ENCODE results near the gene TBX21.
"Not testable (repeated sequence)": the region's sequence is repeated elsewhere in the genome, so short reads cannot be mapped to it uniquely, and the experiment has no call there.

The TBX21 gene

GRCh38 chr17:47729476-47729875, 3.6 kb upstream of the TBX21 start:
- in situ Hi-C loops (cut with HindIII; ENCODE audit: low sequenced_read_pairs), result no loop called here

GRCh38 chr17:47730681-47731080, 2.4 kb upstream of the TBX21 start:
- in situ Hi-C loops (cut with HindIII; ENCODE audit: low sequenced_read_pairs), result no loop called here

GRCh38 chr17:47731396-47731795, 1.6 kb upstream of the TBX21 start:
- in situ Hi-C loops (cut with HindIII; ENCODE audit: low sequenced_read_pairs), result no loop called here

- in situ Hi-C loops (cut with HindIII; ENCODE audit: low sequenced_read_pairs), result no loop called here
Measured at GRCh38 chr17:47732399-47733046, 513 bp upstream of the TBX21 start.

- in situ Hi-C loops (cut with HindIII; ENCODE audit: low sequenced_read_pairs), result no loop called here
Measured at GRCh38 chr17:47733674-47734410, 806 bp downstream of the TBX21 start.

- in situ Hi-C loops (cut with HindIII; ENCODE audit: low sequenced_read_pairs), result no loop called here
Measured at GRCh38 chr17:47735139-47735464, 2.1 kb downstream of the TBX21 start.

GRCh38 chr17:47735536-47736011, 2.5 kb downstream of the TBX21 start:
- in situ Hi-C loops (cut with HindIII; ENCODE audit: low sequenced_read_pairs), result no loop called here

GRCh38 chr17:47736501-47737495, 3.8 kb downstream of the TBX21 start:
- in situ Hi-C loops (cut with HindIII; ENCODE audit: low sequenced_read_pairs), result no loop called here

- in situ Hi-C loops (cut with HindIII; ENCODE audit: low sequenced_read_pairs), result no loop called here
Measured at GRCh38 chr17:47738178-47738577, 5.1 kb downstream of the TBX21 start.

- in situ Hi-C loops (cut with HindIII; ENCODE audit: low sequenced_read_pairs), result no loop called here
Measured at GRCh38 chr17:47739150-47739549, 6.1 kb downstream of the TBX21 start.

- in situ Hi-C loops (cut with HindIII; ENCODE audit: low sequenced_read_pairs), result not testable (repeated sequence)
Measured at GRCh38 chr17:47739945-47740344, 6.9 kb downstream of the TBX21 start.

GRCh38 chr17:47741109-47741792, 8.2 kb downstream of the TBX21 start:
- in situ Hi-C loops (cut with HindIII; ENCODE audit: low sequenced_read_pairs), result no loop called here

GRCh38 chr17:47741793-47742145, 8.7 kb downstream of the TBX21 start:
- in situ Hi-C loops (cut with HindIII; ENCODE audit: low sequenced_read_pairs), result no loop called here

- in situ Hi-C loops (cut with HindIII; ENCODE audit: low sequenced_read_pairs), result no loop called here
Measured at GRCh38 chr17:47742319-47743181, 9.5 kb downstream of the TBX21 start.

- in situ Hi-C loops (cut with HindIII; ENCODE audit: low sequenced_read_pairs), result no loop called here
Measured at GRCh38 chr17:47744168-47745036, 11.4 kb downstream of the TBX21 start.

- in situ Hi-C loops (cut with HindIII; ENCODE audit: low sequenced_read_pairs), result no loop called here
Measured at GRCh38 chr17:47745037-47745380, 12.0 kb downstream of the TBX21 start.

- in situ Hi-C loops (cut with HindIII; ENCODE audit: low sequenced_read_pairs), result no loop called here
Measured at GRCh38 chr17:47751471-47751870, 18.4 kb downstream of the TBX21 start.

GRCh38 chr17:47757386-47757785, 24.4 kb downstream of the TBX21 start:
- in situ Hi-C loops (cut with HindIII; ENCODE audit: low sequenced_read_pairs), result no loop called here
